ENCODE measurements around the gene MEIS2.
A peak's percentile ranks its signal among the peaks of the same experiment; 100 is the strongest.
"Not testable (repeated sequence)": the region's sequence is repeated elsewhere in the genome, so short reads cannot be mapped to it uniquely, and the experiment has no call there.

Gene MEIS2

GRCh38 chr15:36992454-36992853 lies 107.9 kb downstream of the MEIS2 start:
- H3K4me3 ChIP-seq (ENCODE audit: low read depth, low read length): no peak overlapping the region
- DNase-seq (ENCODE audit: low read depth): no peak

GRCh38 chr15:36988947-36989346 lies 111.4 kb downstream of the MEIS2 start:
- no peak for DNase-seq (ENCODE audit: low read depth)
- no peak overlapping the region for H3K4me3 ChIP-seq (ENCODE audit: low read depth, low read length)

- DNase-seq (ENCODE audit: low read depth): no peak
- no peak overlapping the region for H3K4me3 ChIP-seq (ENCODE audit: low read depth, low read length)
Observed at GRCh38 chr15:36982430-36982829, 117.9 kb downstream of the MEIS2 start.

GRCh38 chr15:36980281-36980680 lies 120.1 kb downstream of the MEIS2 start:
- not testable (repeated sequence) for H3K4me3 ChIP-seq (ENCODE audit: low read depth, low read length); DNase-seq (ENCODE audit: low read depth)

- DNase-seq (ENCODE audit: low read depth): no peak
- no peak overlapping the region for H3K4me3 ChIP-seq (ENCODE audit: low read depth, low read length)
Observed at GRCh38 chr15:36978625-36979024, 121.7 kb downstream of the MEIS2 start.

- H3K4me3 ChIP-seq (ENCODE audit: low read depth, low read length): no peak overlapping the region
- DNase-seq (ENCODE audit: low read depth): no peak
Observed at GRCh38 chr15:36978126-36978525, 122.2 kb downstream of the MEIS2 start.

GRCh38 chr15:36977659-36978058 lies 122.7 kb downstream of the MEIS2 start:
- no peak overlapping the region for H3K4me3 ChIP-seq (ENCODE audit: low read depth, low read length)
- no peak for DNase-seq (ENCODE audit: low read depth)

- DNase-seq (ENCODE audit: low read depth): no peak
- H3K4me3 ChIP-seq (ENCODE audit: low read depth, low read length): no peak overlapping the region
Observed at GRCh38 chr15:36972704-36973103, 127.6 kb downstream of the MEIS2 start.

- no peak for DNase-seq (ENCODE audit: low read depth)
- H3K4me3 ChIP-seq (ENCODE audit: low read depth, low read length): no peak overlapping the region
Observed at GRCh38 chr15:36970522-36970921, 129.8 kb downstream of the MEIS2 start.

GRCh38 chr15:36967929-36968328 lies 132.4 kb downstream of the MEIS2 start:
- no peak overlapping the region for H3K4me3 ChIP-seq (ENCODE audit: low read depth, low read length)
- DNase-seq (ENCODE audit: low read depth): no peak

- no peak for DNase-seq (ENCODE audit: low read depth)
- H3K4me3 ChIP-seq (ENCODE audit: low read depth, low read length): no peak overlapping the region
Observed at GRCh38 chr15:36966708-36967107, 133.6 kb downstream of the MEIS2 start.

GRCh38 chr15:36965570-36966342 lies 134.6 kb downstream of the MEIS2 start:
- H3K4me3 ChIP-seq (ENCODE audit: low read depth, low read length): no peak overlapping the region
- no peak for DNase-seq (ENCODE audit: low read depth)

- DNase-seq (ENCODE audit: low read depth): no peak
- H3K4me3 ChIP-seq (ENCODE audit: low read depth, low read length): no peak overlapping the region
Observed at GRCh38 chr15:36964626-36965025, 135.7 kb downstream of the MEIS2 start.

GRCh38 chr15:36961956-36962355 lies 138.4 kb downstream of the MEIS2 start:
- DNase-seq (ENCODE audit: low read depth): no peak
- no peak overlapping the region for H3K4me3 ChIP-seq (ENCODE audit: low read depth, low read length)

- no peak for DNase-seq (ENCODE audit: low read depth)
- no peak overlapping the region for H3K4me3 ChIP-seq (ENCODE audit: low read depth, low read length)
Observed at GRCh38 chr15:36960947-36961227, 139.5 kb downstream of the MEIS2 start.

- no peak for DNase-seq (ENCODE audit: low read depth)
- H3K4me3 ChIP-seq (ENCODE audit: low read depth, low read length): no peak overlapping the region
Observed at GRCh38 chr15:36960179-36960946, 140.0 kb downstream of the MEIS2 start.

GRCh38 chr15:36959746-36960145 lies 140.6 kb downstream of the MEIS2 start:
- DNase-seq (ENCODE audit: low read depth): no peak
- no peak overlapping the region for H3K4me3 ChIP-seq (ENCODE audit: low read depth, low read length)

- DNase-seq (ENCODE audit: low read depth): no peak
- no peak overlapping the region for H3K4me3 ChIP-seq (ENCODE audit: low read depth, low read length)
Observed at GRCh38 chr15:36958606-36959005, 141.7 kb downstream of the MEIS2 start.

- H3K4me3 ChIP-seq (ENCODE audit: low read depth, low read length): no peak overlapping the region
- DNase-seq (ENCODE audit: low read depth): no peak
Observed at GRCh38 chr15:36954486-36954885, 145.9 kb downstream of the MEIS2 start.

GRCh38 chr15:36953346-36953745 lies 147.0 kb downstream of the MEIS2 start:
- no peak overlapping the region for H3K4me3 ChIP-seq (ENCODE audit: low read depth, low read length)

GRCh38 chr15:36951731-36952247 lies 148.6 kb downstream of the MEIS2 start:
- H3K4me3 ChIP-seq (ENCODE audit: low read depth, low read length): no peak overlapping the region
- peak; percentile 69 for DNase-seq (ENCODE audit: low read depth)

More at GRCh38 chr15:36953346-36953745, 147.0 kb downstream of the MEIS2 start:
- DNase-seq (ENCODE audit: low read depth): no peak

All from skeletal muscle cell (primary cell).